BLaER1 (cell line): ENCODE results near the gene MTHFD2L.
A peak's percentile ranks its signal among the peaks of the same experiment; 100 is the strongest.

Experiments used
- H3K27ac ChIP-seq: shearing (Covaris generic); formaldehyde crosslinking; 2 replicates; pipeline ENCODE4 v1.8.1; 2022
- H3K27me3 ChIP-seq: shearing (Covaris generic); formaldehyde crosslinking; 2 replicates; pipeline ENCODE4 v1.8.1; 2022
- H3K36me3 ChIP-seq: shearing (Covaris generic); formaldehyde crosslinking; 2 replicates; pipeline ENCODE4 v1.8.1; 2022
- H3K4me1 ChIP-seq: shearing (Covaris generic); formaldehyde crosslinking; 2 replicates; pipeline ENCODE4 v1.8.1; 2022
- H3K4me2 ChIP-seq: shearing (Covaris generic); formaldehyde crosslinking; 2 replicates; pipeline ENCODE4 v1.8.1; 2022
- H3K4me3 ChIP-seq: shearing (Covaris generic); formaldehyde crosslinking; 2 replicates; pipeline ENCODE4 v1.8.1; 2022
- H3K9ac ChIP-seq: shearing (Covaris generic); formaldehyde crosslinking; 2 replicates; pipeline ENCODE4 v1.8.1; 2022
- H3K9me3 ChIP-seq: shearing (Covaris generic); formaldehyde crosslinking; 2 replicates; pipeline ENCODE4 v1.8.1; 2022
- H4K20me1 ChIP-seq: shearing (Covaris generic); formaldehyde crosslinking; 2 replicates; pipeline ENCODE4 v1.8.1; 2022
- Cebpa-rat ChIP-seq: shearing (Covaris generic); IDR thresholded peaks from 2 replicates; pipeline ENCODE4 v1.8.1; 2022

Gene MTHFD2L

DNA sequence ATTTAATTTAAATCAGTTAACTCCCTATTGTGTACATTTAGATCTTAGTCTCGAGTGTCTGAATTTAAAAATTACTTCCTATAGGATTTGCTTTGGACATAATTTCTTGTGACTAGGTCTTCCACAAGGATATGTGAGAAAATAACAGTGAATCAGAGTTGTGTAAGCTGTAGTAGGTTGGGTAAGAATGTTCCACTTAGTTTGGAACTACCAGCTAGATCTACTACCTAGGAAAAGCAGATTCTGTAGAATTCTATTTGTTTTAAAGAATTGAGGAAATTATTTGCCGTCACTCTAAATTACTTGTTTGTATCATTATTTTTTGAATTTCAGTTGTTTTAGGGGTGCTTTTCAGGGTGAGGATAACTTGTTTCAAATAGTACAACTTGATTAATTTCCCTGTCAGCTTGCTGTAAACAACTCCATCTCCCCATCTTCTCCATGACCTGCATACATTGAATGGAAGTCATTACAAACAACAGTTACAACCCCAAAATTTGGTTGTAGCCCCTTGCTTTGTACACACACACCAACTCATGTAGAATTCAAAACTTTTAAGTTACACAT, 1.3 kb downstream of the MTHFD2L start:
- Histone ChIP-seq H3K9ac (peak overlapping the region; percentile 98), H3K27ac (peak overlapping the region; percentile 96; the same call in 1 of the 2 replicates), H3K4me3 (peak overlapping the region; percentile 93), H4K20me1 (peaks cover 6% of the 10 kb centered on the region; the same call in 1 of the 2 replicates), H3K36me3 (peaks cover 25% of the 10 kb centered on the region), H3K27me3 (no peaks in the 10 kb centered on the region), H3K4me1 (peaks cover 19% of the 10 kb centered on the region), H3K9me3 (no peaks in the 10 kb centered on the region), H3K4me2 (peak overlapping the region; percentile 85)
- TF ChIP-seq Cebpa-rat: no peak

DNA sequence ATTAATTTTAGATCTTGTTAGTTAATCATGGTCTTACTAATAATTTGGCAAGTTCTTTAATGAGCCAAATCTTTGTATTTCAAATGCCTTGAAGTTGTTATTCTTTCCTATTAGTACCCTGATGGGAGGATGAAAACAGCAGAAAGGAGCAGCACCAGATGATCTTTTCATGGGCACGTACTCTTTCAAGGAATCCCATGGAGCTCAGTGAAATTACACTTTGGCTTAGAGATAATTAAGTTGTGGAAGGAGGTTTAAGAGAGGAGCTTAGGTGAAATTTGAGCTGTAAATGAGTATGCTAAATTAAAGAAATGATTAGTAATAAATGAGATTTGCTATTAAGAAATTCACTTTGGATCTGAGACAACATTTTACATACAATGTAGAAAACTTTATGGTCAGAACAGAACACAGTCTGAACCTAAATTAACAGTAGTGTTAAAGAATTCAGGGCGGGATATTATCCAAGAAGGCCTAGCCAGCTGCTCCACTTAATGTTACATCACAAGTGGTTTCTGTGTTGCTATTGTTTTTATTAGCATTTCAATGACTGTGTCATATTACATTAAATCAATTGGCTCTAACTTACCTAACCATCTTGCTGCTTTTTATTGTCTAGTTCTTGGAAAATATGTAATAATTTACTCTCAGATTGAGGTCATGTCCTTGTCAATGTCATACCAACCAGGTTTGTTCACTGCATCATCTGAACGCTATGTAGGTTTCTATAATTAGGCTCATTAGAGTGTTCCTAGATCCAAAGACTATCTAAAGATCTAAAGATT, 3.9 kb downstream of the MTHFD2L start:
- Histone ChIP-seq H3K27me3 (no peaks in the 10 kb centered on the region), H3K36me3 (peaks cover 31% of the 10 kb centered on the region), H3K4me1 (peaks cover 19% of the 10 kb centered on the region), H3K9ac (no peak overlapping the region), H3K27ac (no peak overlapping the region), H3K4me2 (no peak overlapping the region), H3K4me3 (no peak overlapping the region), H3K9me3 (no peaks in the 10 kb centered on the region), H4K20me1 (peaks cover 6% of the 10 kb centered on the region; the same call in 1 of the 2 replicates)
- no peak for TF ChIP-seq Cebpa-rat

- Histone ChIP-seq H3K4me2 (no peak overlapping the region), H3K9ac (no peak overlapping the region), H3K4me1 (peaks cover 9% of the 10 kb centered on the region; the same call in 1 of the 2 replicates), H3K36me3 (peaks cover 17% of the 10 kb centered on the region; the same call in 1 of the 2 replicates), H4K20me1 (no peaks in the 10 kb centered on the region), H3K4me3 (no peak overlapping the region), H3K9me3 (no peaks in the 10 kb centered on the region), H3K27me3 (no peaks in the 10 kb centered on the region), H3K27ac (no peak overlapping the region)
- TF ChIP-seq Cebpa-rat: no peak
Observed at GRCh38 chr4:74166135-74166534, 8.2 kb downstream of the MTHFD2L start.

DNA sequence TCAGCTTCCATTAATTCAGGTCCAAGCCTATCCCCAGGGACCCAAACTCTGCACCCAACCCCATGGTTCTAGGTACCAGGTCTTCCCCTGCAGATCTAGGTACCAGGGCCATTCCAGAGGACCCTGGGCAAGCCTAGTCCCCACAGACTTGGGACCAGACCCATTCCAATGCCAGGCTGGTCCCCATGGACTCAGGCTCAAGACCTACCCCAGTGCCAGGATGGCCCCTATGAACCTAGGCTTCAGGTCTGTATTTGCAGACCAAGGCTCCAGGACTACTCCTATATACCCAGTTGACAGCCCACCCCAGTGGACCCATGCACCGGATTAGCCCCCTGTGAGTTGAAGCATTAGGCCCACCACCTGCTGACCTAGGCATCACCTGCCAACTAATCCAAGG, 8.9 kb downstream of the MTHFD2L start:
- no peaks in the 10 kb centered on the region for H3K9me3 ChIP-seq
- no peak overlapping the region for H3K4me2 ChIP-seq
- H3K27me3 ChIP-seq: no peaks in the 10 kb centered on the region
- H3K36me3 ChIP-seq: peaks cover 14% of the 10 kb centered on the region; the same call in 1 of the 2 replicates
- TF ChIP-seq Cebpa-rat: no peak
- no peak overlapping the region for H3K9ac ChIP-seq
- no peak overlapping the region for H3K4me3 ChIP-seq
- H3K27ac ChIP-seq: no peak overlapping the region
- peaks cover 9% of the 10 kb centered on the region; the same call in 1 of the 2 replicates for H3K4me1 ChIP-seq
- no peaks in the 10 kb centered on the region for H4K20me1 ChIP-seq

GRCh38 chr4:74167585-74167984, 9.7 kb downstream of the MTHFD2L start:
- Histone ChIP-seq H3K9ac (no peak overlapping the region), H3K9me3 (no peaks in the 10 kb centered on the region), H3K4me3 (no peak overlapping the region), H3K36me3 (peaks cover 8% of the 10 kb centered on the region; the same call in 1 of the 2 replicates), H3K27me3 (no peaks in the 10 kb centered on the region), H4K20me1 (no peaks in the 10 kb centered on the region), H3K4me1 (peaks cover 9% of the 10 kb centered on the region; the same call in 1 of the 2 replicates), H3K27ac (no peak overlapping the region), H3K4me2 (no peak overlapping the region)
- TF ChIP-seq Cebpa-rat: no peak

- Histone ChIP-seq H3K4me1 (peaks cover 9% of the 10 kb centered on the region; the same call in 1 of the 2 replicates), H4K20me1 (no peaks in the 10 kb centered on the region), H3K27ac (no peak overlapping the region), H3K4me3 (no peak overlapping the region), H3K27me3 (no peaks in the 10 kb centered on the region), H3K9me3 (no peaks in the 10 kb centered on the region), H3K4me2 (no peak overlapping the region), H3K9ac (no peak overlapping the region), H3K36me3 (peaks cover 6% of the 10 kb centered on the region; the same call in 1 of the 2 replicates)
- no peak for TF ChIP-seq Cebpa-rat
Observed at GRCh38 chr4:74168841-74169240, 10.9 kb downstream of the MTHFD2L start.

- H4K20me1 ChIP-seq: no peaks in the 10 kb centered on the region
- no peaks in the 10 kb centered on the region for H3K27me3 ChIP-seq
- H3K4me2 ChIP-seq: no peak overlapping the region
- H3K4me1 ChIP-seq: no peaks in the 10 kb centered on the region
- TF ChIP-seq Cebpa-rat: no peak
- H3K9ac ChIP-seq: no peak overlapping the region
- 0 out of 2 replicates have a peak, but pooled peaks cover 4% of the 10 kb centered on the region for H3K36me3 ChIP-seq
- H3K9me3 ChIP-seq: no peaks in the 10 kb centered on the region
- H3K27ac ChIP-seq: no peak overlapping the region
- no peak overlapping the region for H3K4me3 ChIP-seq
Observed at GRCh38 chr4:74173321-74173720, 15.4 kb downstream of the MTHFD2L start.

DNA sequence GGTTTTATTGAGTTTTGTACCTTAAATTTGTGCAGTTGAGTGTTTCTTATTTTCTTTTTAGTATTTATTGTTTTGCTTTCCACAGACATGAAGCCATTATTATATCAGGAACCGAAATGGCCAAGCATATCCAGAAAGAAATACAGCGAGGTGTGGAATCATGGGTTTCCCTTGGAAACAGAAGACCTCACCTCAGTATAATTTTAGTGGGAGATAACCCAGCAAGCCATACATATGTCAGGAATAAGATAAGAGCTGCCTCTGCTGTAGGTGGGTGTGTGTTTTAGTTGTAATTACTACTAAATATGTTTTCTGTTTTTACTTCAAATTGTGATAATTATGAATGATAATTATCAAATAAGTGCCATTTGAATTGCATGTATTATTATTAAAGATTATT, 16.5 kb downstream of the MTHFD2L start:
- Histone ChIP-seq H3K4me3 (no peak overlapping the region), H3K27me3 (no peaks in the 10 kb centered on the region), H4K20me1 (no peaks in the 10 kb centered on the region), H3K36me3 (0 out of 2 replicates have a peak, but pooled peaks cover 4% of the 10 kb centered on the region), H3K27ac (no peak overlapping the region), H3K4me1 (no peaks in the 10 kb centered on the region), H3K9ac (no peak overlapping the region), H3K4me2 (no peak overlapping the region), H3K9me3 (no peaks in the 10 kb centered on the region)
- no peak for TF ChIP-seq Cebpa-rat

- no peaks in the 10 kb centered on the region for H3K9me3 ChIP-seq
- no peaks in the 10 kb centered on the region for H4K20me1 ChIP-seq
- TF ChIP-seq Cebpa-rat: no peak
- H3K9ac ChIP-seq: no peak overlapping the region
- 0 out of 2 replicates have a peak, but pooled peaks cover 4% of the 10 kb centered on the region for H3K36me3 ChIP-seq
- no peaks in the 10 kb centered on the region for H3K4me1 ChIP-seq
- H3K27me3 ChIP-seq: no peaks in the 10 kb centered on the region
- H3K27ac ChIP-seq: no peak overlapping the region
- H3K4me3 ChIP-seq: no peak overlapping the region
- H3K4me2 ChIP-seq: no peak overlapping the region
Observed at GRCh38 chr4:74174941-74175340, 17.0 kb downstream of the MTHFD2L start.

DNA sequence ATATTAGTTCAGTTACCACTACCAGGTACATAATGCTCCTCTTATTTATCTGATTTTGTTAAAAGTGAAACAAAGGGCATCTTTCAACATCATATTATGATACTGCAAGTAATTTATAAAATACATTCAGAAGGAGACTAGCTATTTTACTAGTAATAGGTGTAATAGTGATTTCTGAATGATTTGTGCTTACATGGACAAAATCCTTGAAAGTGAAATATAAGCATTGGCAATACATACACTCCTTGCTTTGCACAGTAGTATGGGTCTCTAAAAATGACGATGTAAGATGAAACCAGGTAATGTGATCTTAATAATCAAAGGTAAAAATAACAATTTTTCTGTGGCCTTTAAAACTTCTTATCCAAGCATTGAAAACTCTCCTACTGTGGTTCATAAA, 17.5 kb downstream of the MTHFD2L start:
- no peak for TF ChIP-seq Cebpa-rat
- Histone ChIP-seq H3K9me3 (no peaks in the 10 kb centered on the region), H4K20me1 (no peaks in the 10 kb centered on the region), H3K36me3 (0 out of 2 replicates have a peak, but pooled peaks cover 4% of the 10 kb centered on the region), H3K9ac (no peak overlapping the region), H3K27ac (no peak overlapping the region), H3K4me3 (no peak overlapping the region), H3K4me1 (no peaks in the 10 kb centered on the region), H3K4me2 (no peak overlapping the region), H3K27me3 (no peaks in the 10 kb centered on the region)
